Measurements from ENCODE around the gene SRF.
A peak's percentile ranks its signal among the peaks of the same experiment; 100 is the strongest.
"Not testable (repeated sequence)": the region's sequence is repeated elsewhere in the genome, so short reads cannot be mapped to it uniquely, and the experiment has no call there.

Gene SRF

GRCh38 chr6:43170931-43171706 is at the start of gene SRF:
Gene SRF, plus strand, starts transcription at chr6:43171269. Its CDS starts 388 bp downstream, at chr6:43171657.
- DNase-seq (ENCODE audit: low read depth): peak; percentile 98

- DNase-seq (ENCODE audit: low read depth): no peak
Observed at GRCh38 chr6:43122146-43122545, 48.9 kb upstream of the SRF start.

GRCh38 chr6:43123461-43124314 is 47.4 kb upstream of the SRF start:
- DNase-seq (ENCODE audit: low read depth): no peak

- DNase-seq (ENCODE audit: low read depth): no peak
Observed at GRCh38 chr6:43124481-43124880, 46.6 kb upstream of the SRF start.

- DNase-seq (ENCODE audit: low read depth): no peak
Observed at GRCh38 chr6:43125119-43125518, 46.0 kb upstream of the SRF start.

GRCh38 chr6:43125555-43125954 is 45.5 kb upstream of the SRF start:
- DNase-seq (ENCODE audit: low read depth): no peak

GRCh38 chr6:43127180-43127579 is 43.9 kb upstream of the SRF start:
- no peak for DNase-seq (ENCODE audit: low read depth)

GRCh38 chr6:43127877-43128276 is 43.2 kb upstream of the SRF start:
- no peak for DNase-seq (ENCODE audit: low read depth)

- no peak for DNase-seq (ENCODE audit: low read depth)
Observed at GRCh38 chr6:43128926-43129325, 42.1 kb upstream of the SRF start.

- DNase-seq (ENCODE audit: low read depth): no peak
Observed at GRCh38 chr6:43129434-43130194, 41.5 kb upstream of the SRF start.

GRCh38 chr6:43130429-43130828 is 40.6 kb upstream of the SRF start:
- DNase-seq (ENCODE audit: low read depth): no peak

GRCh38 chr6:43131379-43131778 is 39.7 kb upstream of the SRF start:
- DNase-seq (ENCODE audit: low read depth): not testable (repeated sequence)

- no peak for DNase-seq (ENCODE audit: low read depth)
Observed at GRCh38 chr6:43138267-43138666, 32.8 kb upstream of the SRF start.

- DNase-seq (ENCODE audit: low read depth): not testable (repeated sequence)
Observed at GRCh38 chr6:43139973-43140372, 31.1 kb upstream of the SRF start.

GRCh38 chr6:43141644-43142043 is 29.4 kb upstream of the SRF start:
- no peak for DNase-seq (ENCODE audit: low read depth)

GRCh38 chr6:43142101-43142500 is 29.0 kb upstream of the SRF start:
- peak; percentile 28 for DNase-seq (ENCODE audit: low read depth)

- DNase-seq (ENCODE audit: low read depth): peak; percentile 57
Observed at GRCh38 chr6:43143235-43144128, 27.6 kb upstream of the SRF start.

GRCh38 chr6:43144879-43145278 is 26.2 kb upstream of the SRF start:
- no peak for DNase-seq (ENCODE audit: low read depth)

GRCh38 chr6:43146261-43146660 is 24.8 kb upstream of the SRF start:
- no peak for DNase-seq (ENCODE audit: low read depth)

- no peak for DNase-seq (ENCODE audit: low read depth)
Observed at GRCh38 chr6:43146709-43147688, 24.1 kb upstream of the SRF start.

All from stimulated activated CD8-positive, alpha-beta memory T cell treated with anti-CD3 and anti-CD28 coated beads, Interleukin-12 subunit alpha, Interleukin-12 subunit beta, amount 100 ng/mL, for 1 hour (primary cell).